CD4-positive, CD25-positive, alpha-beta regulatory T cell (primary cell): ENCODE data around the gene CD28. TPM values are rescaled to one million over a fixed set of nuclear protein-coding genes. Genes with fewer than 3 reads are reported as not detected.

Source experiments
- ATAC-seq, 2 donors: fragments of 150-1000 bp; cut with Tn5 transposase; one replicate each; pipeline ENCODE4 v1.10.0; 2021; ENCODE audit warnings: low read depth in 2 of 2, moderate number of reproducible peaks in 2 of 2, moderate library complexity in 1 of 2
- DNase-seq, 3 donors: peaks; one replicate each; pipeline versions ENCODE4 v3.0.0 to v3.0.0-alpha.2; 2012 to 2022; ENCODE audit warnings: mixed read lengths in 1 of 3
- H3K27ac ChIP-seq: one replicate; pipeline ENCODE4 v1.7.0; 2013; ENCODE audit warnings: mild to moderate bottlenecking, low read length; ENCODE audit not compliant: insufficient read depth, poor library complexity, severe bottlenecking
- H3K27me3 ChIP-seq: one replicate; pipeline ENCODE4 v1.7.0; 2013; ENCODE audit warnings: low read length; ENCODE audit not compliant: control insufficient read depth, insufficient read depth
- H3K36me3 ChIP-seq: one replicate; pipeline ENCODE4 v1.7.0; 2013; ENCODE audit warnings: mild to moderate bottlenecking, low read length, moderate library complexity; ENCODE audit not compliant: control insufficient read depth, insufficient read depth
- H3K4me1 ChIP-seq: 2 replicates; pipeline ENCODE4 v1.7.0; 2013; ENCODE audit warnings: mild to moderate bottlenecking, low read length; ENCODE audit not compliant: insufficient read depth, control insufficient read depth, poor library complexity, severe bottlenecking
- H3K4me3 ChIP-seq: one replicate; pipeline ENCODE4 v1.7.0; 2013; ENCODE audit warnings: low read depth, mild to moderate bottlenecking, low read length, moderate library complexity
- H3K9me3 ChIP-seq, 2 experiments: 1 replicate in 1 of 2; 2 replicates in 1 of 2; pipeline ENCODE4 v1.7.0; 2013; ENCODE audit warnings: low read length in 2 of 2, mild to moderate bottlenecking in 1 of 2, moderate library complexity in 1 of 2; ENCODE audit not compliant: control insufficient read depth in 2 of 2
- H3K27ac Mint-ChIP-seq, 3 donors: one replicate each; pipeline ENCODE4 v1.8.0; 2020 to 2022; ENCODE audit warnings: mild to moderate bottlenecking in 3 of 3, mixed read lengths in 3 of 3, moderate library complexity in 2 of 3
- H3K27me3 Mint-ChIP-seq: one replicate; pipeline ENCODE4 v1.8.0; 2022; ENCODE audit warnings: mild to moderate bottlenecking, mixed read lengths
- H3K36me3 Mint-ChIP-seq: one replicate; pipeline ENCODE4 v1.8.0; 2020; ENCODE audit warnings: mixed read lengths
- H3K4me1 Mint-ChIP-seq, 4 donors: one replicate each; pipeline ENCODE4 v1.8.0; 2020 to 2022; ENCODE audit warnings: mixed read lengths in 4 of 4, mild to moderate bottlenecking in 1 of 4
- H3K4me3 Mint-ChIP-seq, 4 donors: one replicate each; pipeline ENCODE4 v1.8.0; 2020 to 2022; ENCODE audit warnings: mild to moderate bottlenecking in 4 of 4, mixed read lengths in 4 of 4, moderate library complexity in 3 of 4
- H3K9me3 Mint-ChIP-seq, 7 donors: one replicate each; pipeline ENCODE4 v1.8.0; 2020 to 2022; ENCODE audit warnings: mixed read lengths in 7 of 7, mild to moderate bottlenecking in 3 of 7, moderate library complexity in 2 of 7
- polyA plus RNA-seq, 4 donors: library from polyadenylated mRNA; unstranded; fragments of 300-500 nt; fragmentation: Illumina TruSeq; gene quantifications; one replicate each; pipeline ENCODE4 v1.2.3, GENCODE V29; 2021
- total RNA-seq: library from RNA; stranded (reverse); gene quantifications from one replicate; pipeline ENCODE4 v1.2.3, GENCODE V29; 2022

The CD28 gene
- total and polyA plus RNA-seq, 5 donors from 2014 or later = 92.6 to 235 (median 143) TPM

DNA sequence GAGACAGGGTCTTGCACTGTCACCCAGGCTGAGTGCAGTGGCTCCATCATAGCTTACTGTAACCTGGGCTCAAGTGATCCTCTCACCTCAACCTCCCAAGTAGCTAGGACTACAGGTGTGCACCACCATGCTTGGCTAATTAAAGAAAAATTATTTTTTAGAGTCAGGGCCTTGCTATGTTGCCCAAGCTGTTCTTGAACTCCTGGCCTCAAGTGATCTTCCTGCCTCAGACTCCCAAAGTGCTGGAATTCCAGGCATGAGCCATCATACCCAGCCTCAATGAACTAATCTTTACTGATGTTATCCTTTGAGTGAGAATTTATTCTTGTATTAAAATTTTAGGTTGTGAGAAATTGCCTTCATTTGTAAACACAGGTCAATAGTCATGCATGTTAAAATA, 27.0 kb upstream of the CD28 start:
- H3K4me3 Mint-ChIP-seq = no peak overlapping the region
- H3K27me3 ChIP-seq = no peaks in the 10 kb centered on the region

DNA sequence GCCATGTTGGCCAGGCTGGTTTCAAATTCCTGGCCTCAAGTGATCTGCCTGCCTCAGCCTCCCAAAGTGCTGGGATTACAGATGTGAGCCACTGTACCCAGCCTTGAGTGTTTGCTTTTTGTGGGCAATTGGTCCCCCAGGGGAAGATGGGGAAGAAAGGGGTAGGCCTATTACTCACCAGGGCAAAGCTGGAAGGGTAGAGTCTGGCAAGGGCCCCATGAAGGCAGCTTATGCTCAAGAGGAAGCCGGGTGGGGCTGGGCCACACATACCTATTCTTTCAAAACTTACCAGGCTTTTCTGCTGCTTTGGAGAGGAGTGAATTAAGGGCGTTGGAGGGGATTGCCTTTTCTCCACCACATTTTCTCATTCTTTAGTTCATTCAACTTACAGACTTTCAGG, 24.5 kb upstream of the CD28 start:
- H3K4me3 Mint-ChIP-seq = no peak overlapping the region
- H3K9me3 Mint-ChIP-seq = peaks cover 0 to 2% (median 0%) of the 10 kb centered on the region in 7 donors
- Histone ChIP-seq H3K9me3 (no peaks in the 10 kb centered on the region), H3K27me3 (no peaks in the 10 kb centered on the region), H3K27ac (no peak overlapping the region), H3K36me3 (no peaks in the 10 kb centered on the region), H3K4me1 (peaks cover 6% of the 10 kb centered on the region), H3K4me3 (no peak overlapping the region)
- peaks cover 0 to 30% (median 24%) of the 10 kb centered on the region in 4 donors for H3K4me1 Mint-ChIP-seq
- peaks cover 4% of the 10 kb centered on the region for H3K27me3 Mint-ChIP-seq
- no peak overlapping the region for H3K27ac Mint-ChIP-seq
- ATAC-seq (no peak), DNase-seq (peak in 1 of 3 donors; percentile 38)
- H3K36me3 Mint-ChIP-seq = peaks cover 10% of the 10 kb centered on the region

More for the DNA sequence above, 27.0 kb upstream of the CD28 start:
- no peak for ATAC-seq
- Mint-ChIP-seq H3K27me3 (peaks cover 4% of the 10 kb centered on the region), H3K27ac (no peak overlapping the region), H3K9me3 (peaks cover 0 to 3% (median 0%) of the 10 kb centered on the region in 7 donors), H3K36me3 (peaks cover 10% of the 10 kb centered on the region), H3K4me1 (peaks cover 0 to 28% (median 25%) of the 10 kb centered on the region in 4 donors)
- H3K27ac ChIP-seq = no peak overlapping the region
- H3K4me1 ChIP-seq = peaks cover 6% of the 10 kb centered on the region
- no peaks in the 10 kb centered on the region for H3K36me3 ChIP-seq
- H3K4me3 ChIP-seq = no peak overlapping the region
- DNase-seq = no peak
- H3K9me3 ChIP-seq = no peaks in the 10 kb centered on the region

DNA sequence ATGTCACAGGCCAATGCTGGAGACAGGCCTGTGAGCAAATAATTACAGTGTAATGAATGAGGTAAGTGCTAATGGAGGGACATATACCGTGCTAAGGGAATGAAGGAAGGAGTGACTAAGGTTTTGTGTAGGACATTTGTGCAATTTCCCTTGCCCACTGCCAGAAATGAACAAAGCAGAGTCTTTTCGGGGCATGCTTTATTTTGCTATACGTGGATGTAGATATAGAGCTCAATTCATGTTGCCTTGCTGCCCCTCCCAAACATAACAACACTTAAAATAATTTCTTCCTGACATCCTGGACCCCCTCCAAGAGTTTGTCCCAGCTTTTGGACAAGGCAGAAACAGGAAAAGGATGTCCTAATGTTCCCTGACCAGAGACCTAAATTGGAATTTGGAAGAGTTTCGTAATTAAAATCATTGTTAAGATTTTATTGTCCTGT, 23.7 kb upstream of the CD28 start:
- DNase-seq (no peak), ATAC-seq (no peak)
- Histone ChIP-seq H3K27me3 (no peaks in the 10 kb centered on the region), H3K4me3 (no peak overlapping the region), H3K9me3 (no peaks in the 10 kb centered on the region), H3K4me1 (peaks cover 6% of the 10 kb centered on the region), H3K27ac (no peak overlapping the region), H3K36me3 (no peaks in the 10 kb centered on the region)
- peaks cover 0 to 30% (median 24%) of the 10 kb centered on the region in 4 donors for H3K4me1 Mint-ChIP-seq
- peaks cover 4% of the 10 kb centered on the region for H3K27me3 Mint-ChIP-seq
- no peak overlapping the region for H3K4me3 Mint-ChIP-seq
- peaks cover 0 to 2% (median 0%) of the 10 kb centered on the region in 7 donors for H3K9me3 Mint-ChIP-seq
- H3K36me3 Mint-ChIP-seq = peaks cover 10% of the 10 kb centered on the region
- peak overlapping the region in 1 of 3 donors; percentile 71 for H3K27ac Mint-ChIP-seq

DNA sequence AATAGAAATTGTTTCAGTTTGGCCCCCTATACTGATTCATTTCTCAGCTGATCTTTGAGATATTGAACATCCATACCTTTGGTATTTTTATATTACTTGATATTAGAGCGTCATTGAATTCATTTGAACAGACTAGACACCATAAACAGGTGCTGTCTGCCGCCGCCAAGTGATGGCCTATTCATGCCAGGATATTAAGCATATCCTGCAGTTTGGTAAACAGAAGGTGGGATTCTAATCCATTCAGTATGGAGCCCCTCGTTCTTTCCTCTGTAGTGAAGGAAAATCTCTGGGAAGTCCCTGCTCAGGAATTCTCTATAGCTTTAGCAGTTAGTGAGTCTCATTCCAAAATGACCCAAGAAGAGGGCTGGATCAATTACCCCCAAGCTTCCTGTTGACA, 23.0 kb upstream of the CD28 start:
- no peak for ATAC-seq
- H3K36me3 Mint-ChIP-seq = peaks cover 10% of the 10 kb centered on the region
- no peak overlapping the region for H3K4me3 Mint-ChIP-seq
- H3K4me1 ChIP-seq = peaks cover 6% of the 10 kb centered on the region
- no peaks in the 10 kb centered on the region for H3K36me3 ChIP-seq
- peaks cover 0 to under 1% (median 0%) of the 10 kb centered on the region in 7 donors for H3K9me3 Mint-ChIP-seq
- no peak overlapping the region for H3K27ac Mint-ChIP-seq
- H3K9me3 ChIP-seq = no peaks in the 10 kb centered on the region
- H3K27me3 ChIP-seq = no peaks in the 10 kb centered on the region
- H3K4me3 ChIP-seq = no peak overlapping the region
- no peak overlapping the region for H3K27ac ChIP-seq
- H3K4me1 Mint-ChIP-seq = peaks cover 0 to 30% (median 24%) of the 10 kb centered on the region in 4 donors
- DNase-seq = no peak
- H3K27me3 Mint-ChIP-seq = peaks cover 4% of the 10 kb centered on the region

DNA sequence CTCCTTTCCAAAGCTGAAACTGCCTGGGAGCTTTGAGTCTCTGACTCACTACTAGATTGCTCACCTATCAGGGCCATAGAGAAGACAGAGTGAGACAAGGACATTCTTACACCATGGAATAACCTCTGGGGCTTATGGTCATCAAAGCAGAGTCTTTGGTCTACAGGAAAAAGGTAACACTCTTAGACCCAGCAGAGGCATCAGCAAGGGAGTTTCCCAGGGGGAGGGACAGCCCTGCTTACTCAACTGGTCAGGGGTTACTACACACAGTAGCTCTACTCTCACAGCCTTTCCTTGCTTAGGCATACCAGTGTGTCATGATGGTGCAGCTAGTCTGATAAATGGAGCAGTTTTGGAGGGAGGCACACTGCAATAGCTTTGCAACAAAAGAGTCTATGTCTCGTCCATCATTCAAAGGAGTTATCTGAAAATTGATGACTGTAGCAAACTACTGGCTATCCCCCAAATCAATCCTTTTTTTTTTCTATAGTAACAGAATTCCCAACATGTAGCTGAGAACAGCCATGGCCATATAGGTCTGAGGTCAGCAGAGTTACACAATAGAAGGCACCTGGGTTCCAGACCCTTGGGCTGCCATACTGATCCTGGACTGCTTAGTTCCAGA, 22.4 kb upstream of the CD28 start:
- no peaks in the 10 kb centered on the region for H3K36me3 ChIP-seq
- no peak overlapping the region for H3K27ac ChIP-seq
- DNase-seq (no peak), ATAC-seq (peak in 1 of 2 donors; percentile 60)
- peaks cover 0 to 30% (median 23%) of the 10 kb centered on the region in 4 donors for H3K4me1 Mint-ChIP-seq
- no peak overlapping the region for H3K27ac Mint-ChIP-seq
- no peaks in the 10 kb centered on the region for H3K27me3 ChIP-seq
- H3K4me1 ChIP-seq = peaks cover 6% of the 10 kb centered on the region
- no peaks in the 10 kb centered on the region for H3K9me3 ChIP-seq
- no peak overlapping the region for H3K4me3 ChIP-seq
- peaks cover 7% of the 10 kb centered on the region for H3K36me3 Mint-ChIP-seq
- H3K27me3 Mint-ChIP-seq = no peaks in the 10 kb centered on the region
- H3K9me3 Mint-ChIP-seq = no peaks in the 10 kb centered on the region
- no peak overlapping the region for H3K4me3 Mint-ChIP-seq

DNA sequence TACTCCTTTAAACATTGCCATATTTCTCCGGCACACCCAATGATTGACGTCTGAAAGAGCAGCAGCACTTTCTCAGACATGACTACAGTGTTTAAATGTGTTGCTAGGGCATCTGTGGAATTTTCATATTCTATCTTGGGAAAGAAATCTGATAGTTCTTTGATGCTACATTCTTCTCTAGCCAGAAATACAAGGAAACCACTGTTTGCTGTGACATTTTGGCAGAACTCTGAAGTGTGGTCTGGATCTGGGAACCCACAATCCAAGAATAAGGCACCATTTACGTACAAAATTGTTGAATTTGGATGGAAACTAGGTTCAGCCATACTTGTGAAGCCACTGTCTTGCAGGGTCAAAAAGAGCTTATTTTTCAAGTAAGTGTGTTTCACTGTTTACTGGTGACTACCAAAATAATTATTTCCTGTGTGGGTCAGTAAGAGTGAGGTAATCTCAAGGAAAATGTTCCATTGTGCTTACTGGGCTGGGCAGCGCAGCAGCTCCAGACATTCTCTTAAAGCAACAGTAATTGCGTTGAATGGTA, 21.3 kb upstream of the CD28 start:
- no peak for ATAC-seq
- Histone ChIP-seq H3K4me3 (no peak overlapping the region), H3K36me3 (no peaks in the 10 kb centered on the region), H3K4me1 (peaks cover 6% of the 10 kb centered on the region), H3K9me3 (no peaks in the 10 kb centered on the region), H3K27me3 (no peaks in the 10 kb centered on the region), H3K27ac (no peak overlapping the region)
- no peak for DNase-seq
- Mint-ChIP-seq H3K9me3 (no peaks in the 10 kb centered on the region), H3K4me1 (peaks cover 0 to 24% (median 22%) of the 10 kb centered on the region in 4 donors), H3K27me3 (no peaks in the 10 kb centered on the region), H3K4me3 (no peak overlapping the region), H3K27ac (no peak overlapping the region), H3K36me3 (peaks cover 7% of the 10 kb centered on the region)

DNA sequence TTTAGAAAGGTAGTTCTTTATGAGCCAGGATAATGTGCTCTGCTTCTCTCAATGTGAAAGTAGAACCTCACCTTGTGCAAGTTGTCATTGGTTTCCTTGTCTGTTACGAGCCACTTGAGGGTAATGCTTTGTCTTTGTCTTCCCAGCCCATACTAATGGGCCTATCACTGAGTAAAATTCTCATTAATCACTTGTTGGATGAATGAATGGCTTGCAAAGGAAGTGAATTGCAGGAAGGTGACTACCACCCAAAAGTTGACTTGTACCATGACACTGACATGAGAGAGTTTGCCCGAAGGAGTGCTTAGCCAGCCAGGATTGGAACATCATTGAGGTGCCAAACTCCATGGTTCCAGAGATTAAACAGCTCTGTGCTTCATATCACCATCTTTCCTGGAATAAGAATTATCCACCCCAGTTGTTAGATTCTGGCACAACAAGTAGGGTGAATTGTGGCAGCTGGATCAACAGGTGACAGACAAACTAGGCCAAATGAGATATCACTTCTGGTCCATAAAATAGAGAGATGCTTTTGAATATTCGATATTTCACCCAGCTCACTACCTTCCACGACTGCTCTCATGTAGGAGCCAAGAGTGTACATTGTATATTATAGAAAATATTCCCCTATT, 20.5 kb upstream of the CD28 start:
- Mint-ChIP-seq H3K36me3 (no peaks in the 10 kb centered on the region), H3K27me3 (no peaks in the 10 kb centered on the region), H3K4me1 (peaks cover 0 to 16% (median 15%) of the 10 kb centered on the region in 4 donors), H3K9me3 (peaks cover 0 to 1% (median 0%) of the 10 kb centered on the region in 7 donors), H3K27ac (no peak overlapping the region), H3K4me3 (no peak overlapping the region)
- no peak overlapping the region for H3K4me3 ChIP-seq
- no peaks in the 10 kb centered on the region for H3K27me3 ChIP-seq
- H3K4me1 ChIP-seq = peaks cover 6% of the 10 kb centered on the region
- no peaks in the 10 kb centered on the region for H3K36me3 ChIP-seq
- DNase-seq = no peak
- no peak overlapping the region for H3K27ac ChIP-seq
- H3K9me3 ChIP-seq = no peaks in the 10 kb centered on the region
- ATAC-seq = no peak
